Effector CD8-positive, alpha-beta T cell (primary cell): ENCODE data around the gene H6PD.

Experiments used
- DNase-seq: peaks from one replicate; lab custom pipeline; 2025; lab: John Stamatoyannopoulos, UW

Gene H6PD

DNA sequence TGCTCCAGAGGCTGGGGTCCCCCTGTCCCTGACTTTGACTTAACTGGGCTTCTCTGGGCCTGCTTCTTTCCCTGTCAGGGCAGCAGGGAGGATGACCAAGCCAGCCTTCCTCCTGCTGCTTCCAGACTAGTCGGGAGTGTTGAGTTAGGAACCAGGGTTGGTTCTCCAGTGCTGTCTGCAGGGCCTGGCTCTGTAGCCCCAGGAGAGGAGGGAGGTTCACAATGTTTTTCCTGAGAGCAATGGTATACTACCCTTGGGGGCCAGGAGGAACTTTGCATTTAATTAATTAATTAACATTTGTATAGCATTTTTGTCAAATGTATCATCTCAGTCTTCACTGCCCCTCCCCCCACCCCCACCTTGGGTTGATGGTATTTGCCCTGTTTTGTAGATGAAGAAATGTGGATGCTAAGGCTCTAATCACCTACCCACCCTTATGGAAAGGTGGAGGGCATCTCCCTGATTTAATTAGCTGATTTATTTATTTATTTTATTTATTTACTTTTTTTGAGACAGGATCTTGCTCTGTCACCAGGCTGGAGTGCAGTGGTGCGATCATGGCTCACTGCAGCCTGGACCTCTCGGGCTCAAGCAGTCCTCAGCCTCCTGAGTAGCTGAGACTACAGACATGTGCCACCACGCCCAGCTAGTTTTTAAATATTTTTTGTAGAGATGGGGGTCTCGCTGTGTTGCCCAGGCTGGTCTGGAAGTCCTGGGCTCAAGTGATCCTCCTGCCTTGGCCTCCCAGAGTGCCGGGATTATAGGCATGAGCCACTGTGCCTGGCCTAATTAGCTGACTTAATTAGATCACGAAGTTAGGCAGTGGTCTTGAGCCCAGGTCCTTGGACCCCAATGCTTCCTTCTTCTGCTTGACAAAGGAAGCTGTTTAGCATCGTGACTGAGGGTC is 6.6 kb downstream of the H6PD start:
- DNase-seq, result no peak

- DNase-seq, result no peak
Observed at GRCh38 chr1:9241891-9242290, 7.3 kb downstream of the H6PD start.

GRCh38 chr1:9242338-9242969 is 7.9 kb downstream of the H6PD start:
- DNase-seq, result no peak

DNA sequence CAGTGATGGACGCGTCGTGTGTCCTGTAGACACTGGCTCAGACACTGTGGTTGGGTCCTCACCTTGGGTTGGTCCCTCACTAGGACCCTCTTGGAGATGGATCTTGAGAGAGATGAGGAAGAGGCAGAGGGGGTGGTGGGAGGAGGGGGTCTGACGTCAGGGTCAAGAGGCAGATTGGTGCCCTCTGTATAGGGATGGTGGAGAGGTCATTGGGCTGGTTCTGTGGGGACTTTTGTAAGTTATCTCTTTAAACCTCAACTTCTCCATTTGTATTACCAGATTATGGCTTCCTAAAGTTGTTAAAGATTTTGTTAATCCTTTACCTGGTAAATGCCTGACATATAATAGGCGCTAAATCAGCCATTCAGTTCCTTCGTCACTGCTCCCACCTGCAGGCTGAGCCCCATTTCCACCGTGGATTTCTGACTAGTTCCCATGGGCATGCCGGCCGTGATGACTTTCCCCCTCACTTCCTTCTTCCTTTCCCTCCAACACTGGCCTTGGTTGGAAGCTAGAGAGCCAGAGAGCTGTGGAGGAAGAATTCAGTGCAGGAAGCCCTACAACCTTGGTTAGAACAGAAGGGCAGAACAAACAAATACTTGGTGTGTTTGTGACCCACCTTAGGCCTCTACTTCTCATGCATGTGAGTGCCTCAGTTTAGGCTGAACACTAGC is 8.6 kb downstream of the H6PD start:
- DNase-seq, result no peak

GRCh38 chr1:9244501-9245229 is 10.1 kb downstream of the H6PD start:
- no peak for DNase-seq

- no peak for DNase-seq
Observed at GRCh38 chr1:9245230-9245619, 10.7 kb downstream of the H6PD start.

DNA sequence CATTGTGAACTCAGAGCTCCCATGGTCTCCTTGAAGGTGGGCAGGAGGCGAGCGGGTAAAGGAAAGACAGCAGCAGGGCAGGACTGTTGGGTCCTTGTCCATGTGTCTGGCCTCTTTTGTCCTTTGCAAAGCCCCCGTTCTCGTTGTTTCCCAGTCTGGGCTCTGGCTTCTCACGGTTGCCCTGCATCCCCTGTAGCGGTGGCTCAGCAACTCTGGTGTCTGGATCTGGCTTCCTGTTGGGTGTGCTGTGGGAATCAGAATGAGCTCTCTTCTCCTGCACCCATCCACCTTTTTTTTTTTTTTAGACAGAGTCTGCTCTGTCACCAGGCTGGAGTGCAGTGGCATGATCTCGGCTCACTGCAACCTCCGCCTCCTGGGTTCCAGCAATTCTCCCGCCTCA is 11.1 kb downstream of the H6PD start:
- no peak for DNase-seq

GRCh38 chr1:9246215-9246614 is 11.6 kb downstream of the H6PD start:
- DNase-seq, result no peak

GRCh38 chr1:9246841-9247785 is 12.5 kb downstream of the H6PD start:
- DNase-seq, result no peak

GRCh38 chr1:9247894-9248293 is 13.3 kb downstream of the H6PD start:
- no peak for DNase-seq

DNA sequence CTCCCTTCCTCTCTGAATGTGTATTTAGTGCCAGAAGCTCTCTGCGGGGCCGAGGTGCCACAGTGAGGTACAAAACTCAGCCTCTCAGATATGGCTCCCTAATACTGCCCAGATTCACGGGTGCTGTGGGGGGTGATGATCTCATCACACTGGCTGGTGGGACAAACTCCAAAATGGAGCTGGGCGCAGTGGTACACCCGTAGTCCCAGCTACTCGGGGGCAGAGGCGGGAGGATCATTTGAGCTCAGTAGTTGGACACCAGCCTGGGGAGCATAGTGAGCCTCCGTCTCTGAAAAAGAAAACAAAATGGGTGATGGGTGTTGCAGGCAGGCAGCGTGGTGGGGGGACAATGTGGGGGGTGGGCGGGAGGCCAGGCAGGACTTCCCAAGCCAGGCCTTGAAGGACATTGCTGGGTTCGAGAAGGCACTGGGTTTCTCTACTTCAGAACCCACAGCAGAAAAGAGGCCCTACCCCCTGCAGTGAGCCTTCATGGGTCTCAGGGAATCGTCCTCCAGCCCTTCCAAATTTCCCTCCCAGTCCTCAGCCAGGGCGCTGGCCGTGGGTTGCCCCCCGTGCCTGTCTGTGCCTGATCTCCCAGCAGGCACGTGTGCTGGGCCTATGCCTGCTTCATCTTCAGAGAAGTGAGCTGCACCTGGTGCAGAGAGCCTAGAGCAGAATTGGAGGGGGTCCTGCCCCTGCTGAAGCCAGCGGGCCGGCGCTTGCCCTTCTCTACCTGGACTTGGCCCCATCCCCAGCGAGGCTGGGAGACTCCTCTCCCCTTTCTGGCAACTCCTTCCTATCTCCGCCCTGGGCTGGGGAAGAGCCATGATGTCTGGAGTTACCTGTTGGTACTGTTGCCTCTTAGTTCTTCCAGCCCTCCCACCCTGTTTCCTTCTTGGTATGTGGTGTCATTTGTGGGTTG is 14.0 kb downstream of the H6PD start:
- DNase-seq, result no peak

DNA sequence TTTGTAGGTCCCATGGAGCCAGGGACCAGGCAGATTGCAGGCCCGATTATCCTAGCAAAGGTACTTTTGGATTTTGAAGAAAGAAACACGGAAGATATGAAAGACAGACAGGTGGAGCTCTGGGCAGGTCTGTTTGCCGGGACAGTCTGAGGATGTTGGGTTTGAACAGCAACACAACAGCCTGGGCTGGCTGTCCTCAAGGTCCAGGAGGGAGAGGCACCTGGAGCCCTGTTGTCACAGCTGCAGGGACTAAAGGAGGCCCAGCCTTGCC is 14.6 kb downstream of the H6PD start:
- no peak for DNase-seq

- DNase-seq, result no peak
Observed at GRCh38 chr1:9249534-9250410, 15.2 kb downstream of the H6PD start.

DNA sequence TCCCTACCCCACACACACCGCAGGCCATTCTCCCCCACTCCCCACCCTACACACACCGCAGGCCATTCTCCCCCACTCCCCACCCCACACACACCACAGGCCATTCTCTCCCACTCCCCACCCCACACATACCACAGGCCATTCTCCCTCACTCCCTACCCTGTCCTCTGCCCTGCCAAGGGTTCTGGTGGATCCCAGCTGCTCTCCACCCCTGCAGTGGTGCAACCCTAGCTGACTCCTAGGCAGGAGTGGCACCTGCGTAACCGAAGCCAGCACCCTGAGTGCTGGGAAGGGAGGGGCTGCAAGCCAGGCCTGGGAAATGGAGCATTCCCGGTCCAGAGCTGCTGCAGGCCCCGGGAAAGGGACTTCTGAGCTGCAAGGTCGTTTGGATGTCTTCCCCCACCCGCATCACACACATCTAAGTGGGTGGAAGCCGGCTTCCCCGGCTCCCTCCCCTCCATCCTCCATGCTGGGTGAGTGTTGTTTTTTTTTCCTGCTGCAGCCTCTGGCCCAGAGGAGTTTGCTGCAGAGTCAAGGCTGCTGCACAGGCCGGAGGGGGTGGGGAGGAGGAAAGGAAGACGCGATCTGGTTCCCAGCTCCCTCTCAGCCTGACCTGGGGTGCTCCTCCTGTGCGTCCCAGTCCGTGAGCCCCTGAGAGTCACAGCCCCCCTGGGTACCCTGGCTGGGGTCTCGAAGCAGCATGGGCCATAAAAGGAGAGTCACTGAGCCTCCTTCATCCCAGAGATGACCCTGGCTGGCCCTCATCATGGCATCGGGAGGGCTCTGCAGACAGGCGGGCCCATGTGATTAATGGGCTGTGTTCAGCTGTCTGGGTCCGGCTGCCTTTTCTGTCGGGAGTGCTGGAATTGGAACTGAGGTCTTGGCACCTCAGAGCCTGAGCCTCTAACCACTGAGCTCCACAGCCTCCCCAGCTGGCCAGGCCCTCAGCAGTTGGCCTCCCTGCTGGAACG is 16.1 kb downstream of the H6PD start:
- no peak for DNase-seq

DNA sequence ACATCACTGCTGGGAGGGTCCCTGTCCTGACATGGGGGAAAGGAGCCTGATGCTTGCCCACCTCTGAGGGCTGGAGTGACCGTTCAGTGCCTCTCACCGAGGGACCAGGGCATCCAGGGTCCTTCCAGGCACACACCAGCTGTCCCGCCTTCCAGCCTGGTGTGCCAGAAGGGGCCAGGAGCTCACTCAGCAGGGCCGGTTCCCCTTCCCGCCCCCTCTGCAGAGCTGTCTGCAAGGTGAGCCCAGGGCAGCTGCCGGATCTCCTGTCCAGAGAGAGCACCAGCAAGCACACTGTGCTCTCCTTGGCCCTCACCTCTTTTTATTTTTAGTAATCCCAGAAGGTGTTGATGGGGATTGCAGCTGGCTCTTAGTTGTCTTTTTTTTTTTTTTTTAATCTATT is 16.9 kb downstream of the H6PD start:
- no peak for DNase-seq

DNA sequence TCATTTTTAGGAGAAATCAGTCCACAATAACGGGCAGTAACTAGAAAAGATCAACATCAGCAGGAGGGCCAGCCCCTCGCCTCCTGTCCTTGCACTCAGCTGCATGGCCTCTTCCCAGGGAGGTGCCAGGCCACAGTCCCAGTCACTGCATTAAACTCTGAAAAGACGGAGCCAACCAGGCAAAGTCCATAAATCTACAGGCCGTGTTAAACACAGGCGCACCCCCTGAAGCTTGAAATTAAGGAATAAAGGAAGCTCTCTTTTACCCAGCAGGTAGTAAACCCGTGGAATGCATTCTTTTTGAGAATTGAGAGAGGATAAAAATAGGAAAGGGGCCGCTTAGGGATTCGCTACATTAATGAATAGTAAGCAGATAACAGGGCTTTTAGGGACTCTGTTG is 18.4 kb downstream of the H6PD start:
- DNase-seq, result no peak

- DNase-seq, result no peak
Observed at GRCh38 chr1:9253453-9254105, 19.0 kb downstream of the H6PD start.

DNA sequence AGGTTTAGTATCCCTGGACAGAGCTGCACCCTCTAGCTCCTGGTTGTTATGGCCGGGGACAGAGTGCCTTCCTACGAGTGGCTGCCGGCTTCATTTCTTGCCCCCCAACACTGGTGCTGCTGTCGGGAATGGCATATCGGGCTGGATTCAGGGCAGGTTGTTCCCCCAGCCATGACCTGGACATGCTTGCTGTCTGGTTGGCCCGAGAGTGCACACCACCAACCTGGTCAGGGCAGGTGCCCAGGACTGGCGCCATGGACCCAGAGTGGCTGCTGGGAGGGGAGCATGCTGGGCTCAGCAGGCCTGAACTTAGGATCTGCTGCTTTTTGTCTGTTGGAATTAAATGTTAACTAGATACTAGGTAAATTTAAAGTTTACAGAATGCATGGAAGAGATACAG is 21.8 kb downstream of the H6PD start:
- no peak for DNase-seq
